Measurements from ENCODE around the gene RNASE4.
"Not testable (repeated sequence)": the region's sequence is repeated elsewhere in the genome, so short reads cannot be mapped to it uniquely, and the experiment has no call there.

Gene RNASE4, protein sequence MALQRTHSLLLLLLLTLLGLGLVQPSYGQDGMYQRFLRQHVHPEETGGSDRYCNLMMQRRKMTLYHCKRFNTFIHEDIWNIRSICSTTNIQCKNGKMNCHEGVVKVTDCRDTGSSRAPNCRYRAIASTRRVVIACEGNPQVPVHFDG

DNA sequence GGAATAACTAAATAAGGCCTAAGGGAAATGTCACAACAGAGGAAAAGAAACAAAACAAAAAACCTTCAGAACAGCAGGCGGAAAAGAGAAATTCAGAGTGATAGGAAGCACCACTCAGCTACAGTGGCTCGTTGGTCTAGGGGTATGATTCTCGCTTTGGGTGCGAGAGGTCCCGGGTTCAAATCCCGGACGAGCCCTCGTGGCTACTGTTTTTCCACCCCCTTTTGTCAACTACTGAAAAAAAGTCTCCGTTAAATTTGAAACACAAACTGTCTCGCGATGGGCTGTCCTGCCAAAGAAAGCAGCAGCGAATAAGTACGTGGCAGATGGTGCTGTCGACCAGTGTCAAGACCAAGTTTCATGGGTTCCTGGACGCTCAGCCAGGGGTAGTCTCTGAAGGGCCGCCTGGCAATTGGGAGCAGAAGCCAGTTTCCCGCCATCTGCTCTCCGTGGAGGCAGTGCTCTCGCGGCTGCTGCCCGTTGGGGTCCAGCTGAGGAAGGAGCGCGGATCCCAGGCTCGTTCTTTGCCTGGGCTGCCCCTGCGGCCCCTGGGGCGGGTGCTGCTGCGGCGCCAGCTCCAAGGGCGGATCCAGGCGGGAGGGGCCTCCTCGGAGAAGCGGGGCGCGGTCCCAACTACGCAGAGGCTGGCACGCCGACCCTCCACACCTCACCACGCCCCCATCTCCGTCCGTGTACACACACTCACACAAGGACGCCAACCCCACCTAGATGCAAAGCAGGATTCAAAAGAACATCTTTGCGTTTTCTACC is at the start of gene RNASE4:
RNASE4 (plus strand) TSS at position 670 of the 771 bp plus-strand sequence. CDS start 14,812 bp downstream, outside the sequence.
- peak; percentile 90 to 92 for DNase-seq

DNA sequence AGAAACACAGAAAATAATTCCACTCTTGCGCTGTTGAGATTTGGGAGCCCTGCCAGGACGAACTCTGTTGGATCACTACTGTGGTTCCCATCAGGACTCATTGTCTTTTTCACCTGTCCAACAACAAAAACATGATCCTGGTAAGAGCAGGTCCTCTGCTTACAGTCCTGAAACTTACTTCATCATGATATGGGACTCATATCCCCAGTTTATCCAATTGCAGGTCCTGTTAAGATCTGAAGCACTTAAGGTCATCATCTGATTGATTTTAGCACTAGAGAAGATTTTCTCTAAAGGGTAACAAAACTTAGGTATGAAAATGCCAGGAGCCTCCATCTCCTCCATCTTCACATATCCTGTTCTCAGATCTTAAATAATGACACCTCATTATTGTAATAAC is 42.8 kb upstream of the RNASE4 start, which contains the start of gene OR6S1:
OR6S1 (minus strand) TSS at position 101 of the 400 bp plus-strand sequence; CDS start at position 101, 0 bp downstream.
- DNase-seq, result no peak

DNA sequence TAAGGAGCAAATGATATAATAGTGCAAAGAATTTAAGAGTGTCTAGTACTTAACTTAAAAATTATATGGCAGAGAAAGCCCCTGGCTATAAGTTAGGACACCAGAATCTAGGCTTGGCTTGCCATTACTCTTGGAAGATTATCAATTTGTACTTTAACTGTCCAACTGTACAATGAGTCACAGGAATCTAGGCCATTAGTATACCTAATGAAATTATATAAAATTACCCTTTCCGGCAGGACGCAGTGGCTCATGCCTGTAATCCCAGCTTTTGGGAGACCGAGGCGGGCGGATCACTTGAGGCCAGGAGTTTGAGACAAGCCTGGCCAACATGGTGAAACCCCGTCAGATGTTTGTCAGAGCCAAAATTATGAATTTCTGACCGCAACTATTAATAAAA is 42.2 kb upstream of the RNASE4 start:
- no peak for DNase-seq

DNA sequence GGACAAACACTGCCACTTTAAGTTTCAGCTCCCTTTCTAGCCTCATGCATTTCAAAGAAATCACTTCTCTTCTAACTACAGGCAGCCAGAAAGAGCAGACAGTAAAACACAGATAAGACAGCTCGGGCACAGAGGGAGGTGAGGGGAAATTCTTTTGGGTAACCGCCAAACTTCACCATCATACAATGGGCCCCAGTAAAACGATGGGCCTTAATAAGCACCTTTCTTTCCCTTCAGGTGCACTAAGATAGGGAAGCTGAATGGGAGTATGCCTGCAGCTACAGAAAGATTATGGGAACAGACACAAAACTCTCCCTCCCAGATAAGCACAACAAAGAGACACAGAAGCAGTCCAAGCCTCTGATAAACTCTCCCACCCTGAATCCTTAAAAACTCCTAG is 41.6 kb upstream of the RNASE4 start:
- DNase-seq, result not testable (repeated sequence)

DNA sequence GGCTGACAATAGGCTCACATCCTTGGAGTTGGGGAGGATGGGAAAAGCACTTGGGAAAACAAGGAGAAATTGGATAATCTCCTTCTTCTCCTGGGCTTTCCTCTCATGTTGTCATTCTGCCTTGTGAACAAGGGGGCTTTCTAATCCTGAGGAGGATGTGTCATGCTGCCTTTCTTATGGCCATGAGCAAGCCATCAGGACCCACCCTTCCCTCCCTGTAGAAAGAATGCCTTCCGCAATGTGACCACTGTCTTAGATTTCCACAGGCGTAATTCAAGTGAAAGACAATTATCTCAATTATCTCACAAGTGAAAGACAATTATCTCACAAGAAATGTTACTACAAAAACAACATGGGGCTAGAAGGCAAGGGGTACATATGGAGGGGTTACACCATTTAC is 39.8 kb upstream of the RNASE4 start:
- DNase-seq, result no peak

DNA sequence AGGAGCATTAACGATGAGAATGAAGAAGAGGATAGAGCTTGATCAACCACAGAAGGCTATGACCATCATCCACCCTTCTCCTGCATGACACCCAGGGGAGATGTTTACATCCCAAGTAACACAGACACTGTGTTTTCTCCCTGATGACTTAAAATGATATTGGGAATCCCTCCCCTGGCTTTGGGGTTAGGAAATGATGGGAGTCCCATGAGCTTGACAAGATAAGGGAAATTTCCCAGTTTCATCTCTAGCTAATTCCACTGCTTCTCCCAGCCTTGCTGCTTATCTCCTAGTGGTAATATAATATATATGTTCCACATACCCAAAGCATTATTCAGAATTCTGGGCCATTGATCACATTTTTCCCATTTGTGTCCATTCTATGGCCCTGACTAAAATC is 38.9 kb upstream of the RNASE4 start:
- no peak for DNase-seq

DNA sequence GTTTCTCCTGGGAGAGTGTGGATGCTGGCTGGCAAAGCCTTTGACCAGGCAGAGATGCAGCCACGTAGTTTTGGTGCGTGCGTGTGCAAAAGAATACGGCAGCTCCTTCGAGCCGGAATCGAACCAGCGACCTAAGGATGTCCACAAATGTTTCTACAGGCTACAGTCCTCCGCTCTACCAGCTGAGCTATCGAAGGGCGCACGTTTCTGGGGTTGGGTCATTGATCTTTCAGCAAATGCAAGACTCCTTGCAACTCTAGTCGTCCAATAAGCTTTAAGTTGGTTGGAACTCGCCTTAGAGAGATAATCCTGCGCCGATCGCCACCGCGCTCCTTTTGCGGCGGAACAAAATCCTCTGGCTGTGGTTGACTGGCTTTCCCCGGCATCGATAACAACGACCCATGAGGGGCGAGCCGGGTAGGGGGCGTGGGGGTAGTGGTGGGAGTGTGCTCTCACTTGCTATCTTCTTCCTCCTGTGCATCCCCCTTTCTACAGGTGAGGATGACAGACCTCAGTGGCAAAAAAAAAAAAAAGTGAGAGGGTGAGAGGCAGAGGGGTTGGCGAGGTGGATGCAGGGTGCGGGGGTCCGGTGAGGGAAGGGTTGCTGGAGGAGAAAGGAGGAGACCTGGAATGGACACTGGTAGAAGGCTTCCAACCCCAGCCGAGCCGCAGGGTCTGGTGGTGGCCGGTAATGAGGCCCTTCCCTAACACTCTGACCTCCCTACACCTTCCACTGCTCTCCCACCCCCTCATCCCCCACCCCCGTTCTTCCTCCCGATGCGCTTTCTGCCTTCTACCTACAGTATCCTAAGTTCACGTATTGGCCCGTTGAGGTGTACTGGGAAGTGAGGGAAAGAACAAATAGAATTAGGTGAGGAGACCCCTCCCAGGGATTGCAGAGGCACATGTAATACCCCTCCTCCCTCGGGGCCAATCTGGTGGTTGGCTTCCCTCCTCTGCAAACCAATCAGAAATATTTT is 31.1 kb upstream of the RNASE4 start:
- DNase-seq, result peak in 1 of 2 experiments; percentile 22

DNA sequence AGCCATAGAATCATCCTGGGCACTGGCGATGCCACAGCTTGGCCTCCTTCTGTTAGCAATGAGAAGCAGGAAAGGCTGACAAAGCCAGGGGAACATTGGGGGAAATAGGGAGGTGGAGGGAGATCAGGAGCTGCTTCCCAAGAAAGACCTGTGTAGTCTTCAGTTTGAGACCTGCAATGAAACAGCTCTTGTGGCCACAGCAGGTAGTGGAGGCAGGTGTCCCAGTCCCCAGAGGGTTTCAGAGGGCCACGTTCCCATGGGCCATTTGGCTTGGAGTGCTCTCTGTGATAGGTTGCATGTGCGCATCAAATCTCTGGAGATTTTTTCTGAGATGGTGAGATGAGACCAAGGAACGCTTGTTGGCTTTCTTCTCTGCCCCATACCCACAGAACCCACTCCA is 28.5 kb upstream of the RNASE4 start:
- DNase-seq, result no peak

DNA sequence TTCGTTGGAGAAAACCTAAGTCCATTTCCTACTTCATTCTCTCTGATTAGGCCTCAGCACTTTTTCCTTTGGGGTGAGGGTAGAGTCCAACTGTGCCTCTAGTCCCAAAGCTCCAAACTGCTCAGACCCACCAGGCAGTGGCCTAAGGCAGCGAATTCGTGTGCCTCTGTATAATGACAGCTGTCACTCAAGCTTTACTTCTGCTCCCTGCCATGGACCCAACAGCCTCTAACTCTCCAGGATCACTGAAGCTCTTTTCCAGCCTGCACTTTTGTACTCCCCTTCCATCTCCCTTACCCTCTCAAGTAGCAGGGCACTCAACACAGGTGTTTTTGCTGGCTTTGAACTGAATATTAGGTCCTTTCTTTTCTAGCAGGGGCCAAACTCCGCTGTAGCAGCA is 28.1 kb upstream of the RNASE4 start:
- DNase-seq, result no peak

DNA sequence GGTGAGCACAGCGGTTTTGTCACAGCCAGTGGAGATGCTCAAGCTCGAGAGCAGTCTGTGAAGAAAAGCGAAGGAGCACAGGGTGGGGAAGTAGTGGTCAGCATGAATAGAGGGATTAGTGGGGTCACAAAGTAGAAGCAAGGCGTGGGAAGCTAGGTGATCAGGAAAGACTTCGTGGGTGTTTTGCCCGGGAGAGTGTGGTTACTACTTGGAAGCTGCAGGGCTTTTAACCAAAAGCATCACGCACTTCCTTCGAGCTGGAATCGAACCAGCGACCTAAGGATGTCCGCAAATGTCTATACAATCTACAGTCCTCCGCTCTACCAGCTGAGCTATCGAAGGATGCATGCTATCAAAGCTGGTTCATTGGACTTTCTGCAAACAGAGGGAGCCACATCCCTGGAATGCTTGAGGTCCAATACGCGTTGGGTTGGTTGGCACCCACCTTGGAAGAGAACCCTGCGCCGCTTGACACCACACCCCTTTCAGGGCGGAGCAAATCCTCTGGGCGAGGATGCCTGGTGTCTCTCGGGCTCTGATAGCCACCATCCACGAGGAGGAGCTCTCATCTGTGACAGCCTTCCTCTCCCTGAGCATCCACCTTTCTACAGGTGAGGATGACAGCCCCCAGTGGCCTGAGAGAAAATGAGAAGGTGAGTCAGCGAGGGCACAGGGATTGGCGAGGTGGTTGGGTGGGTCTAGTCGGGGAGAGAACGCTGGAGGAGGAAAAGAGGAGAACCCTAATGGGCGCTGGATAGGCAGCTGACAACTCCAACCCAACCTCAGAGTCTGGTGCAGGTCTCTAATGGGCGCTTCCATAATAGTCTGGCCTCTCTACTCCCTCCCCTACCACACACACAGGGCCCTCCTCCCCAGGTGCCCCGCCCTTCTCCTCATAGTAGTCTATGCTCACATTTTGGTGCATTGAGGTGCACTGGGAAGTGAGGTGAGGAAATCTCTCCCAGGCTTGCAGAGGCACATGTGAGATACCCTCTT is 26.8 kb upstream of the RNASE4 start:
- DNase-seq, result no peak

DNA sequence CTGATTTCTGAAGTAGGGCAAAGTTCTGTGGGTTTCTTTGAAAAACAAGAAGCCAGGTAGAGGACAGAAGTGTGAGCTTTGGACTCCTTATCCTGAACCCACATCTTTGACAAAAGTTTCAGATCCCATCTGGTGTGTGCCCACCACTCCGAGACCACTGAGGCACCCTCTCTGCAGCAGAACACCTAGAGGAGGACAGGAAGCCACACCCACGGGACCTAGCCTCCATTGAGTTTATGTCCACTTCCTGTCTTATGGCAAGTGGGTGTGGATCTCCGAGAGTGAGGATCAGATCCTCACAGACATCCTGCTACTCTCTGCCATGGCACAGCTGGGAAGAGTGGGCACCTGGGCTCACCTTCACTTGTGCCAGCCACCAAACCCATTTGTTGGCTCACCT is 26.1 kb upstream of the RNASE4 start:
- DNase-seq, result no peak

DNA sequence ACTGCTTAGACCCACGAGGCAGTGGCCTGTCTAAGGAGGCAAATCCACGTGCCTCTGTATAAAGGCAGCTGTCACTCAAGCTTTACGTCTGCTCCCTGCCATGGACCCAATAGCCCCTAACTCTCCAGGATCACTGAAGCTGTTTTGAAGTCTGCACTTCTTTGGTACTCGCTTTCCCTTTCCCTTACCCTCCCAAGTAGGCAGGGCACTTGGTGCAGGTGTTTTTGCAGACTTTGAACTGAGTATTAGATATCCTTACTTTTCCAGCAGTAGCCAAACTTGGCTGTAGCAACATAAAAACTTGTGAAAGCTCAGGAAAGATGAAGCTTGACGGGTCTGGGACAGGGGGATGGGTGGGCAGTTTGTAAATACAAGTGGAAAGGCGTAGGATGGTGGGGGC is 25.0 kb upstream of the RNASE4 start:
- no peak for DNase-seq

DNA sequence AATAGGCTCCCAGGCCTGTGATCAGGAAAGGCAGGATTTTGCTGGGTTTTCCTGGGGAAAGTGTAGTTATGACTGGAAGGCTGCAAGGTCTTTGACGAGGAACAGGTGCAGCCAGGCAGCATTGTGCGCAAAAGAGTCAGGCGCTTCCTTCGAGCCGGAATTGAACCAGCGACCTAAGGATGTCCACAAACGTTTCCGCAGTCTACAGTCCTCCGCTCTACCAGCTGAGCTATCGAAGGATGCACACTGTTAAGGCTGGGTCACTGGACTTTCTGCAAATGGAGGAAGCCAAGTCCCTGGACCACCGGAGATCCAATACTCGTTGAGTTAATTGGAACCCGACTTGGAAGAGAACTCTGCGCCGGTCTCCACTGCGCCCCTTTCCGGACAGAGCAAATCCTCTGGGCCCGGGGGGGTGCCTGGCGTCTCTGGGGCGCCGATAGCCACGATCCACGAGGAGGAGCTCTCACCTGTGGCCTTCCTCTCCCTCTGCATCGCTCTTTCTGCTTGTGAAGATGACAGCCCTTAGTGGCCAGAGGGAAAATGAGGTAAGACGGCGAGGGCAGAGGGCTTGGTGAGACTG is 24.5 kb upstream of the RNASE4 start:
- no peak for DNase-seq

DNA sequence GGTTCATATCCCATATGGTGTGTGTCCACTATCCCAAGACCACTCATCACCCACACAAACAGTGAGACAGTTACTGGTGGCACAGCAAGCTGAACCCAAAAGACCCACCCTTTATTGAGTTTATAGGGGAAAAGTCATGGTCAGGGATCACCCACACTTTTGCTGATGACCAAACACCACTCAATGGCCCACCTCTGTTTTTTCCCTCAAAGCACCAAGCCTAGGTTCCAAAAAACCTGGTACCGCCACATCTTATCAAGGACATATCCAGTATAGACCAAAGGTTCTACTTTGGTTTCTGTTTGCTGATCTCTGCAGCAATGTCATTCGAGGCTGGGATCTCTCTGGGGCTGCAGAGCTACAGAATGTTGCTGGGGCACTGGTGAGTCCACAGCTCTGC is 23.2 kb upstream of the RNASE4 start:
- no peak for DNase-seq

DNA sequence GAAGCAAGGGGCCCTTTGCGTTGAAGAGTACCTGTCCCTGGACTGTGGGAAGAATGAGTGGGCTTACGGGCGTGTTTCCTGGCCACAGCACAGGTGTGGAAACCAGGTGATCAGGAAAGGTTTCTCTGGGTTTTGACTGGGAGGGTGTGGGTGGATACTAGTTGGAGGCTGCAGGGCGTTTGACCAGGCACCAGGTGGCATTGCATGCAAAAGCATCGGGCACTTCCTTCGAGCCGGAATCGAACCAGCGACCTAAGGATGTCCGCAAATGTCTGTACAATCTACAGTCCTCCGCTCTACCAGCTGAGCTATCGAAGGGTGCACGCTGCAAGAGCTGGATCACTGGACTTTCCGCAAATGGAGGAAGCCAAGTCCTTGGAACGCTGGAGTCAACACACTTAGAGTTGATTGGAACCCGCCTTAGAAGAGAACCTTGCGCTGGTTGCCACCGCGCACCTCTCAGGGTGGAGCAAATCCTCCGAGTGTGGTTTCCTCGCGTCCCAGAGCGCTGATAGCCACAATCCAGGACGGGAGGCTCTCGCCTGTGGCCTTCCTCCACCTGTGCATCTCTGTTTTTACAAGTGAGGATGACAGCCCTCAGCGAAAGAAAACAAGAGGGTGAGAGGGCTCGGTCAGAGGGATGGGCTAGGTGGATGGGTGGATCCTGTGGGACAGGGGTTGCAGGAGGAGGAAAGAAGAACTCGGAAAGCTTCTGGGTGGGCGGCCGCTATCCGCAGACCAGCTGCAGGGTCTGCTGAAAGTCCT is 21.2 kb upstream of the RNASE4 start:
- DNase-seq, result peak; percentile 32 to 71

DNA sequence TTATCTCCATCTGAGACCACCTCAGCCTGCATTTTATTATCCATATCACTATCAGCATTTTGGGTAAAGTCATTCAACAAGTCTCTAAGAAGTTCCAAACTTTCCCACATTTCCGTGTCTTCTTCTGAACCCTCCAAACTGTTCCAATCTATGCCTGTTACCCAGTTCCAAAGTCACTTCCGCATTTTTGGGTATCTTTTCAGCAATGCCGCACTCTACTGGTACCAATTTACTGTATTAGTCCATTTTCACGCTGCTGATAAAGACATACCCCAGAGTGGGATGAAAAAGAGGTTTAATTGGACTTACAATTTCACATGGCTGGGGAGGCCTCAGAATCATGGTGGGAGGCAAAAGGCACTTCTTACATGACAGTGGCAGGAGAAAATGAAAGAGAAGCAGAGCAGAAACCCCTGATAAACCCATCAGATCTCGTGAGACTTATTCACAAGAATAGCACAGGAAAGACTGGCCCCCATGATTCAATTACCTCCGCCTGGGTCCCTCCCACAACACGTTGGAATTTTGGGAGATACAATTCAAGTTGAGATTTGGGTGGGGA is 17.9 kb upstream of the RNASE4 start:
- DNase-seq, result not testable (repeated sequence)

DNA sequence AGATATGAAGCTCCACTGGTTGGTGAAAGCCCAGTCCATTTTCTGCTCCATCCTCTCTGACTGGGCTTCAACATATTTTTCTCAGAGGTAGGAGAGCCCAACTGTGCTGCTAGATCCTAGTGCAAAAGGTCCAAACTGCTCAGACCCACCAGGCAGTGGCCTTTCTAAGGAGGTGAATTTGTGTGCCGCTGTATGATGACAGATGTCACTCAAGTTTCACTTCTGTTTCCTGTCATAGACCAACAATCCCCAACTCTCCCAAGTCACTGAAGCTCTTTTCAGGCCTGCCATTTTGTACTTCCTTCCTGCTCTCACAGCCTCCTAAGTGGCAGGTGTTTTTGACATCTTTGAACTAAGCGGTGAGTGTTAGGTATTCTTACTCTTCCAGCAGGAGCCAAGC is 16.4 kb upstream of the RNASE4 start:
- DNase-seq, result no peak

DNA sequence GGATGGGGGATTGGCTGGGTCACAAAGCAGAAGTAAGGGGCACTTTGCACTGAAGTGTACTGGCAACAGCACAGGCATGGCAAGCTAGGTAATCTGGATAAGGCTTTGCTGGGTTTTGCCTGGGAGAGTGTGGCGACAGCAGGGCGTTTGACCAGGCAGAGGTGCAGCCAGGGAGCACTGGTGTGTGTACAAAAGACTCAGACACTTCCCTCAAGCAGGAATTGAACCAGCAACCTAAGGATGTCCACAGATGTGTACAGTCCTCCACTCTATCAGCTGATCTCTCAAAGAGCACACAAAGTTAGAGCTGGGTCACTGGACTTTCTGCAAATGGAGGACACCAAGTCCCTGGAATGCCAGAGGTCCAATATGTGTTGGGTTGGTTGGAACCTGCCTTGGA is 15.4 kb upstream of the RNASE4 start:
- DNase-seq, result no peak

DNA sequence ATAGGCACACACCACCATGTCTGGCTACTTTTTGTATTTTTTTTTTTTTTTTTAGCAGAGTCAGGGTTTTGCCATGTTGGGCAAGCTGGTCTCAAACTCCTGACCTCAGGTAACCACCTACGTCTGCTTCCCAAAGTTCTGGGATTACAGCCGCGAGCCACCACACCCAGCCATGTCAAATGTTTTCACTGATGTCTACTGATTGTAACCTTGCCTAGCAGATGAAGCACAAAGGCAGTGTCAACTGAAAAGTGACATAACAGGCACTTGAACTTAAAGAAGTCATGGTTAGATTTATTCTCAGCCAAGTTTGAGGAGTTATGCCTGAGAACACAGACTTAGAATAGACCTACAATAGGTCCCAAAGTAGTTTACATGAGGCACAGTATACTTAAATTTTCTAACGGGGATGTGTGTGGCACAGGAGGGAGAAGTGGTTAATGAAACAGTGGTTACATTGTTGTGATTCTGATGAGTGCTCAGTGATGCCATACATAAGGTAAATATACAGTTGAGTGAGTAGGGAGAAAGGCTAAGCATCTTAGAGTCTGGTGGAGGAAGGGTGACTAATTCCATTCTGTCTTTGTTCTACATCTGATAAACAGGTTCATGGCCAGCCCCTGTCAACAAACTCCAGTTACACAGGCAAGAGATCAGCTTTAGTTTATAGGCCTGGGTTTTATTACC is 12.6 kb upstream of the RNASE4 start:
- DNase-seq, result no peak

DNA sequence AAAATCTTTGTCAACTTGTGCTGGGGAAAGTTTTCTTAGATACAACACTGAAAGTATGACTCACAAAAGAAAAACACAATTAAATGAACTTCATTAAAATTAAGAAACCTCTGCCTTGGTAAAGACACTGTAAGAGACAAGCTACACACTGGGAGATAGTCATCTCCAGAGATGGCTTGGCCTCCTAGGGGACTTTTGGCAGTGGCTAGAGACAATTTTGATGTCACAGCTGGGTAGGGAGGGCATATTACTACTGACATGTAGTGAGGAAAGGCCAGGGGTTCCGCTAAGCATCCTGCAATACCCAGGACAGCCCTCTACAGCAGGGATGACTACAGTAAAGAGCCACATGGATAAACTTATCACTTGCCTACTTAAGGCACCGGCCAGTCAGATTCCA is 8.7 kb upstream of the RNASE4 start:
- DNase-seq, result no peak

Data from NCI-H524 (cell line).